HUES64 (cell line): ENCODE results near the gene ISCU.
"Not testable (repeated sequence)": the region's sequence is repeated elsewhere in the genome, so short reads cannot be mapped to it uniquely, and the experiment has no call there.

ENCODE experiments used
- H3K27ac ChIP-seq: 2 replicates; pipeline ENCODE4 v1.7.0; 2013; ENCODE audit warnings: low read depth, low read length, inconsistent platforms
- H3K27me3 ChIP-seq: 2 replicates; pipeline ENCODE4 v1.6.1; 2013; ENCODE audit warnings: mild to moderate bottlenecking, low read length; ENCODE audit not compliant: insufficient read depth
- H3K36me3 ChIP-seq: 2 replicates; pipeline ENCODE4 v1.6.1; 2013; ENCODE audit warnings: mild to moderate bottlenecking, low read length; ENCODE audit not compliant: insufficient read depth
- H3K4me1 ChIP-seq: 2 replicates; pipeline ENCODE4 v1.6.1; 2013; ENCODE audit warnings: mild to moderate bottlenecking, low read length, moderate library complexity; ENCODE audit not compliant: insufficient read depth
- H3K4me3 ChIP-seq: 2 replicates; pipeline ENCODE4 v1.5.1; 2013; ENCODE audit warnings: mild to moderate bottlenecking, low read length, moderate library complexity
- H3K9ac ChIP-seq: 2 replicates; pipeline ENCODE4 v1.6.1; 2013; ENCODE audit warnings: mild to moderate bottlenecking, low read depth, low read length
- H3K9me3 ChIP-seq: 2 replicates; pipeline ENCODE4 v1.6.1; 2013; ENCODE audit warnings: low read depth, low read length; ENCODE audit not compliant: insufficient read depth
- whole genome bisulfite sequencing: fragments of 150-250, 120-280 bp; methylation state at CpG from one replicate; pipeline ENCODE4 v1.1.7; 2013; ENCODE audit warnings: missing lambda C conversion rate; 5-methylcytosine and 5-hydroxymethylcytosine counted together

Gene ISCU

DNA sequence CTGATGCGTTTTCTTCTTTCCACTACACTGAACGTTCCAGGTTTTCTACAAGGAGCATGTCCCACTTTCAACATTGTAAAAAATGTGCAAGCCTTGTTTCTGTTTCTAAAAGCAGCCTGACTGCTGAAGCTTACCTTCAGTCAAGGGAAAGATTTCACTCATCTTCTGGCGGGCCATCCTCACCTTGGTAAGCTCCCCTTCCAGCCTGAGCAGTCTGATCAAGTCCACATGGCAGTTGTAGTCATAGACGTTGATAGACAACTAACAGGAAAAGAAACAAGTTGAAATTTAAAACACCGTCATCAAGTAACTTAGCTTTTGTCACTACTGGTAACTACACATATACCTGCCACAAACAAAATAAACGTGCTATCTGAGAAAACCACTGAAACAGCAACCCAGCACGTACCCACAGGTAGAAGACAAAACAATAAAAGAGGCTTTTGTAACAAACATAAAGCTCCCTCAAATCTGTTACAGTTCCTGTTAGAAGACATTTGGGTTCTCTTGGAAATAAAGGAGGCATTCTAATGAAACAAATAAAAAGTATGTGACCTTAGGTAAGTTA lies 13.4 kb upstream of the ISCU start:
- 89% methylated on average over 7 of the region's 7 CpGs for WGBS
- Histone ChIP-seq H3K27me3 (no peaks in the 10 kb centered on the region), H3K36me3 (peaks cover 54% of the 10 kb centered on the region), H3K4me1 (no peaks in the 10 kb centered on the region), H3K9me3 (no peaks in the 10 kb centered on the region), H3K9ac (no peak overlapping the region), H3K4me3 (no peak overlapping the region), H3K27ac (no peak overlapping the region)

DNA sequence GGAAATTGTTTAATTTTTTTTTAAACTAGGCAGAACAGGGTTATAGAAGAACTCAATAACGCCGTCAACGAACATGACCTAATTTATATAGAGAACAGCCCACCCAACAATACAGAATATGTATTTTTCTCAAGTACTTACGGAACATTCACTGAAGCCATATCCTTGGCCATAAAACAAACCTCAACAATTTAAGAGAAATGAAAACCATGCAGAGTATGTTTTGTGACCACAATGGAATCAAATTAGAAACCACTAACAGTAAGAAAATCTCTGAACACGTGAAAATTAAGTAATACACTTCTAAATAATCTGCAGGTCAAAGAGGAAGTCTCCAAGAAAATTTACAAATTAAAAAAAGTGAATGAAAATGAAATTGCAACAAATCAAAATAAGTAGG lies 10.9 kb upstream of the ISCU start:
- Histone ChIP-seq H3K9me3 (no peaks in the 10 kb centered on the region), H3K27me3 (no peaks in the 10 kb centered on the region), H3K4me3 (no peak overlapping the region), H3K9ac (no peak overlapping the region), H3K4me1 (no peaks in the 10 kb centered on the region), H3K27ac (no peak overlapping the region), H3K36me3 (peaks cover 42% of the 10 kb centered on the region)
- 97% methylated on average over 5 of the region's 5 CpGs for WGBS

DNA sequence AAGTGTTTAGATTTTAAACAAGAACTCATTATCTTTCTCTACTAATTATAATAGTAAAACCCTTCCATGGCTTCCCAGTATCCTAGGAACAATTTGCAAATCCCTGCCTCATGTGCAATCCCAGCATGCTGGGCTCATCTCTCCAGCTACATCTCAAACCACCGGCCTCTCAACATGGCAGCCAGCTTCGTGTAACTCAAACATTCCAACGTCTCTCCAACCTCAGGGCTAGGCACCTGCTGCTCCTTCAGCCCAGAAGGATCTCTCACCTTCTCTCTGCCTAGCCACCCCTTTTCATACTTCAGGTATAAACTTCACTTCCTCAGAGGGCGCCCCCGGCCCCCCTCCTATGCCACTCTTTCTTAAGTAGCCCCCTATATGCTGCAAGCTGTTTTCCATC lies 8.6 kb upstream of the ISCU start:
- Histone ChIP-seq H3K36me3 (peaks cover 37% of the 10 kb centered on the region), H3K9ac (no peak overlapping the region), H3K4me3 (no peak overlapping the region), H3K9me3 (no peaks in the 10 kb centered on the region), H3K27ac (no peak overlapping the region), H3K27me3 (no peaks in the 10 kb centered on the region), H3K4me1 (no peaks in the 10 kb centered on the region)
- 86% methylated on average over 5 of the region's 5 CpGs for WGBS

DNA sequence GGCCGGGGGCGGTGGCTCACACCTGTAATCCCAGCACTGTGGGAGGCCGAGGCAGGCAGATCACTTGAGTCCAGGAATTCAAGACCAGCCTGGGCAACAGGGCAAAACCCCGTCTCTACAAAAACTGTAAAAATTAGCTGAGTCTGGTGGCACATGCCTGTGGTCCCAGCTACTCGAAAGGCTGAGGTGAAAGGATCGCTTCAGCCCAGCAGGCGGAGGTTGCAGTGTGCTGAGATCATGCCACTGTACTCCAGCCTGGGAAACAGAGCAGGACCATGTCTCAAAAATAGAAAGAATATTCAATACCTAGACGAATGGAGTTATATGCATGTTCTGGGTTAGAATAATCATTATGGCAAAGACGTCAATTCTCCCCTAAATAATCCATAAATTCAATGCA lies 7.0 kb upstream of the ISCU start:
- H3K27me3 ChIP-seq, H3K4me1 ChIP-seq, H3K9ac ChIP-seq, H3K4me3 ChIP-seq, H3K27ac ChIP-seq, H3K9me3 ChIP-seq: not testable (repeated sequence)
- H3K36me3 ChIP-seq: peaks cover 30% of the 10 kb centered on the region
- WGBS: 94% methylated on average over 7 of the region's 9 CpGs

DNA sequence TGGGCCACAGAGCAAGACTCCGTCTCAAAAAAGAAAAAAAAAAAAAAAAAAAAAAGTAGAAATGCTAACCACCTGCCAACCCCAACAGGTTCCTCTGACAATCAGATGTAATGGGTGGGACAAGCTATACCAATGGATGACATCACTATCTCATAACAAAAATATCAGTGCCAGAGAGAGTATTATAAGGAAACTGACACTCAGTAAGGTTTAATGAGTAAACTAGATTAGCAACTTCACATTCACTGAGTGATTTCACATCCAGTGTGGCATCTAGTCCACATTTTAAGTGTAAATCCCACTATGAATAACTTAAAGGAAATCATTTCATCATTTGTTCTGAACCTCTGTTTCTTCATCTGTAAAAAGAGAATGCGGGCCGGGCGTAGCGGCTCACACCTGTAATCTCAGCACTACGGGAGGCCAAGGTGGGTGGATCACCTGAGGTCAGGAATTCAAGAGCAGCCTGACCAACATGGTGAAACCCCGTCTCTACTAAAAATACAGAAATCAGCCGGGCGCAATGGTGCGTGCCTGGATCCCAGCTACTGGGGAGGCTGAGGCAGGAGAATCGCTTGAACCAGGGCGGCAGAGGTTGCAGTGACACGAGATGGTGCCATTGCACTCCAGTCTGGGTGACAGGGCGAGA lies 3.3 kb upstream of the ISCU start:
- Histone ChIP-seq H3K27me3 (no peaks in the 10 kb centered on the region), H3K4me3 (peak overlapping the region; percentile 89), H3K27ac (no peak overlapping the region), H3K9me3 (no peaks in the 10 kb centered on the region), H3K4me1 (peaks cover 4% of the 10 kb centered on the region; the same call in 1 of the 2 replicates), H3K9ac (no peak overlapping the region), H3K36me3 (peaks cover 35% of the 10 kb centered on the region)
- WGBS: 92% methylated on average over 13 of the region's 14 CpGs

DNA sequence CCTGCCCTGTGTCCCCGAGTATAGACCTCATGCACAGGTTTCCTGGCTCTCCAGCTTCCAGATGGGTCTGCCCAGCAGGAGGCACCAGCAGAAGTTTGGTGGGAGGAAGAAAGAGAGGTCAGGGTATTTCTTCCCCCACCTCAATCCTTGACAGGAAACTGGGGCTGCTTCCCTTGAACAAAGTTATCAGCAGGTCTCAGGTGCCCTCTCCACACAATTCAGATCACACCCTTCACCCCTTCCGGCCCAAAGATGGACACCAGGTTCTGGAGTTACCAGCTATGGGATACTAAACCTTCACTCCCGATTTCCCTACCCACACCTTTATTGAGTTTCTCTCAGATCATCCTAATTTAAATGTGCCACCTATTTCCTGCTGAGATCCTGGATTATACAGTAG lies 2.6 kb upstream of the ISCU start:
- Histone ChIP-seq H3K27ac (no peak overlapping the region), H3K9me3 (no peaks in the 10 kb centered on the region), H3K4me1 (peaks cover 4% of the 10 kb centered on the region; the same call in 1 of the 2 replicates), H3K9ac (peak overlapping the region; percentile 96), H3K4me3 (peak overlapping the region; percentile 89), H3K27me3 (no peaks in the 10 kb centered on the region), H3K36me3 (peaks cover 41% of the 10 kb centered on the region)
- 63% methylated on average over 3 of the region's 3 CpGs for WGBS

DNA sequence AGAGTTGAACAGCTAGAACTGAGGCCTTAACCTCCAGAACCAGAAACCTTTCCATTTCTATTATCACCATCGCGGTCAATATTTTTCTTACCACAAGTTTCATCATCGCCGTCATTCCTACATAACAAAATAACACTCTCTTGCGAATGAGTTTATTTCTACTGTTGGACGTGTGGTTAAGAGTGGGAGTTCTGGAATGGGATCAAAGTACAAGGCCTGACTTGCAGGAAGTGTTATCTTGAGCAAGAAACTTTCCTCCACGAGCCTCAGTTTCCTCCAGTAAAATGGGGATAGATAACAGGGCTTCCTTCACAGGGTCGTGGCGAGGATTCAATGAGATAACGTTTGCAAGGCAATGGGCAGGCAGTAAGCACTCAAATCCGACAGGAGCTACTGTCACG lies 2.1 kb upstream of the ISCU start:
- H3K36me3 ChIP-seq: peaks cover 46% of the 10 kb centered on the region
- WGBS: 6% methylated on average over 12 of the region's 12 CpGs
- H3K4me3 ChIP-seq: peak overlapping the region; percentile 89
- H3K27ac ChIP-seq: peak overlapping the region; percentile 95; the same call in 1 of the 2 replicates
- peak overlapping the region; percentile 96 for H3K9ac ChIP-seq
- peaks cover 4% of the 10 kb centered on the region; the same call in 1 of the 2 replicates for H3K4me1 ChIP-seq
- no peaks in the 10 kb centered on the region for H3K27me3 ChIP-seq
- H3K9me3 ChIP-seq: no peaks in the 10 kb centered on the region

DNA sequence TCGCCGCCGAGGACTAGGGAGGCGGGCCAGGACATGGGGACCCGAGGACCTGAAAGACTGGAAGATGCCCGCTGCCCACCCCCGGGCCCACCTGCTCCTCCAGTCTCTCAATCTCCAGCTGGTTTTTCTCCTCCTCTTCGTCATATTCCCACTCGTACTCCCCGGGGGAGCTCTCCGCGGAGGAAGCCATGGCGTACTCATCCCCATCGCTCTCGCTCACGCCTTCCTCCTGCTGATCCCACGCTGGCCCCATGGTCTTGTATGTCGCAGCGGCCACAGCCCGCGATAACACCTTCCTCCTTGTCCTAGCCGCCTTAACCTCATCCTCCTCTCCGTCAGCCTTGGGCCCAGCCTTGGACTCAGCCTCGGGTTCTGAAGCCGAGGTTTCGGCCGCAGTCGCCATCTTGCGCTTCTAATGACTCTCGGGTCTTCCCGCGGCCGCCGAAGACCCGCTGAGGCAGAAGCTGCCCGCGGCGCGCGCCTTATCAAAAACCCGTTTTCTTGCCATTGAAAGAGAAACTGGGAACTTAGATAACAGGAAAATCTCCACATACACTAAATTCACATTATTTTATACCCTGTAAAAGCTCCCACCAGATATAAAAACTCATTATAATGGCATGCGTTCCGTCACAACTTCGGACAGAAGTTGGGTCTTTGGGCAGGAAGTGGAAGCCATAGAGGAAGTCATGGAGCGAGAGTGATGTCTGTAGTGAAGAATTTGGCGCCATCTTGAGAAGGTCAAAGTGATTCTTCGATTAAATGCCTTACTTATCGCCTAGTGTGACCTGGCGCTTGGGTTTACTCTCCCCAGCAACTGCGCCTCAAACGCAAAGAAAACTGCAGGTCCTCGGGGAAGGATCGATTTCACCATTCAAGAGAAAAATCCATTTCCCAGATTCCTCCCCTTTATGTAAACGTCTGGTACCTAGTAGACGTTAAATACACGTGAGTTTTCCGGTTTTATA lies 1.4 kb upstream of the ISCU start, which contains the start of gene SART3:
Gene SART3, minus strand, starts transcription at position 422 of the 968 bp plus-strand sequence. Its CDS starts 19 bp downstream, at position 403.
- H3K36me3 ChIP-seq: peaks cover 46% of the 10 kb centered on the region
- H3K4me1 ChIP-seq: peaks cover 4% of the 10 kb centered on the region; the same call in 1 of the 2 replicates
- peak within 1 kb of the TSS; percentile 95 for H3K27ac ChIP-seq
- no peaks in the 10 kb centered on the region for H3K27me3 ChIP-seq
- peak within 1 kb of the TSS; percentile 96 for H3K9ac ChIP-seq
- no peaks in the 10 kb centered on the region for H3K9me3 ChIP-seq
- WGBS: under 1% methylated on average over 57 of the region's 57 CpGs
- H3K4me3 ChIP-seq: peak within 1 kb of the TSS; percentile 89

DNA sequence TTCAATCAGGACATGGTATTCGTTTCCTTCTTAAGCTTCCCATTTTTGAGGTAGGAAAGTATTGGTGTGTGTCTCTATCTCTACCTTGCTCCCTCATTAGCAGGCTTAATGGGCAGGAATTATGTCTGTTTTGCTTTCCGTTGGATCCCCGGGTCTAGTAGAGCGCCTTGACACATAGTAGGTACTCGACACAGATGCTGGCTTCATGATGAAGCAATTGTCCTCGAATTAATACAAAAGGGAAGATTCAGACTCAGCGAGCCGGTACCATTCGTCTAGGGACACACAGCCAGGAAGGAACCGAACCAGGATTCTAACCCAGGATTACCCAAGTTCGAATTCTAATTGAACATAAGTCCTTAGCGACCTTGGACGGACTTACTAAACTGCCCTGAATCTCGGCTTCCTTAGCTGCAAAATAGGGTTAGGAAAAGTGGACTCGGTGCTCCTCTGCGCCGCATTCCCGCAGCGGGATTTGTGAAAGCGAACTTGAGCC lies 496 bp upstream of the ISCU start:
- no peaks in the 10 kb centered on the region for H3K9me3 ChIP-seq
- no peaks in the 10 kb centered on the region for H3K27me3 ChIP-seq
- peaks cover 4% of the 10 kb centered on the region; the same call in 1 of the 2 replicates for H3K4me1 ChIP-seq
- peaks cover 46% of the 10 kb centered on the region for H3K36me3 ChIP-seq
- H3K9ac ChIP-seq: peak overlapping the region; percentile 96
- peak overlapping the region; percentile 95 for H3K27ac ChIP-seq
- 1% methylated on average over 19 of the region's 20 CpGs for WGBS
- peak overlapping the region; percentile 89 for H3K4me3 ChIP-seq

DNA sequence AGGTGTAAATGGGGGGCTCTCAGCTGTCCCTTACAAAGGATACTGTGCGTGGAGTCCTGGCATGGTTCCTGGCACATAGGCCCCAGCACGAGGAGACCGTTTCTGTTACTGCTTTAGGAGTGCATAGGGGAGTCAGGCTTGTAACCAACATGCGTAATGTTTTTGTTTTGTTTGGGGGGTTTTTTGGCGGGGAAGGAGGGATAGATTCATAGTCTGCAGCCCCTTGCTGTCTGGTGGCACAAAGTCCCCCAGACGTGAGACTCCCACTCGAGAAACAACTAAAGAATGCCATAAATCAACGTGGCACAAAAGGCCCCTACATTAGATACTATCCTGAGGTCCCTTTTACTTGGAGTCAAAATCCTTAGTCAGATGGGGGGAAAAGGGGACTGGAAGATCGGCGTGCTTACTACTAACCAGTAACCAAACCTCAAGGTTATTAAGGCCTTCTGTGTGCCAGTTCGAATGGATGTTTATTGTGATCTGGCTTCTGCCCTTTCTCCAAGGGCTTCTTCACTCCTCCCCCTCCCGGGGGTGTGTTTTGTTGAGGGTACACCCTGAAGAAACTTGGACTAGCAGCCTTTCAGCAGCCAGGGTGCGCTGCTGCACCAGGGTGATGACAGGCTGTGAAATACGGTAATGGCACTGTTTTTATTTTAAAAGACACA lies 874 bp downstream of the ISCU start:
- no peaks in the 10 kb centered on the region for H3K9me3 ChIP-seq
- H3K27me3 ChIP-seq: no peaks in the 10 kb centered on the region
- peak overlapping the region; percentile 89 for H3K4me3 ChIP-seq
- peaks cover 49% of the 10 kb centered on the region for H3K36me3 ChIP-seq
- H3K9ac ChIP-seq: peak overlapping the region; percentile 88
- H3K4me1 ChIP-seq: peaks cover 4% of the 10 kb centered on the region; the same call in 1 of the 2 replicates
- 9% methylated on average over 12 of the region's 14 CpGs for WGBS
- H3K27ac ChIP-seq: no peak overlapping the region; the same call in 1 of the 2 replicates
